GM18505 (cell line): ENCODE results near the gene DMKN.
"Not testable (repeated sequence)": the region's sequence is repeated elsewhere in the genome, so short reads cannot be mapped to it uniquely, and the experiment has no call there.

Source experiments
- ATAC-seq: cut with Tn5 transposase; IDR thresholded peaks from one replicate; pipeline ENCODE4 v1.9.1; 2021; ENCODE audit not compliant: unreplicated experiment
- POLR2A ChIP-seq: IDR thresholded peaks from 4 replicates; pipeline ENCODE4 v1.6.1; 2011; ENCODE audit warnings: borderline replicate concordance; ENCODE audit not compliant: insufficient read depth, insufficient read length; ENCODE audit errors: extremely low read depth

Gene DMKN

GRCh38 chr19:35490364-35490763 is 23.1 kb downstream of the DMKN start, which contains the start of gene KRTDAP:
Gene KRTDAP, minus strand, starts transcription at chr19:35490464. Its CDS starts 22 bp downstream, at chr19:35490442.
- TF ChIP-seq POLR2A, result no peak
- no peak for ATAC-seq

GRCh38 chr19:35488677-35489076 is 24.8 kb downstream of the DMKN start:
- ATAC-seq, result no peak

GRCh38 chr19:35487656-35488182 is 25.7 kb downstream of the DMKN start:
- no peak for TF ChIP-seq POLR2A
- no peak for ATAC-seq

More at GRCh38 chr19:35488677-35489076, 24.8 kb downstream of the DMKN start:
- no peak for TF ChIP-seq POLR2A

GRCh38 chr19:35486268-35486708 is 27.2 kb downstream of the DMKN start:
- no peak for ATAC-seq
- TF ChIP-seq POLR2A, result no peak

- no peak for TF ChIP-seq POLR2A
- ATAC-seq, result peak; percentile 65
Measured at GRCh38 chr19:35484252-35485036, 29.0 kb downstream of the DMKN start.

- no peak for ATAC-seq
- no peak for TF ChIP-seq POLR2A
Measured at GRCh38 chr19:35483089-35483488, 30.4 kb downstream of the DMKN start.

GRCh38 chr19:35478794-35479677 is 34.4 kb downstream of the DMKN start:
- TF ChIP-seq POLR2A, result no peak
- no peak for ATAC-seq

- no peak for TF ChIP-seq POLR2A
- no peak for ATAC-seq
Measured at GRCh38 chr19:35476149-35476548, 37.3 kb downstream of the DMKN start.

GRCh38 chr19:35474594-35474993 is 38.9 kb downstream of the DMKN start:
- ATAC-seq, result not testable (repeated sequence)

GRCh38 chr19:35474104-35474503 is 39.3 kb downstream of the DMKN start:
- no peak for ATAC-seq
- no peak for TF ChIP-seq POLR2A

- TF ChIP-seq POLR2A, result no peak
- no peak for ATAC-seq
Measured at GRCh38 chr19:35471946-35472345, 41.5 kb downstream of the DMKN start.

- not testable (repeated sequence) for ATAC-seq
Measured at GRCh38 chr19:35471075-35471474, 42.4 kb downstream of the DMKN start.

GRCh38 chr19:35470128-35470527 is 43.3 kb downstream of the DMKN start:
- ATAC-seq, result no peak
- no peak for TF ChIP-seq POLR2A
